HG02840 (cell line): ENCODE data around the gene MRPS26.
"Not testable (repeated sequence)": the region's sequence is repeated elsewhere in the genome, so short reads cannot be mapped to it uniquely, and the experiment has no call there.

ENCODE experiments used
- ATAC-seq: cut with Tn5 transposase; IDR thresholded peaks from one replicate; pipeline ENCODE4 v1.9.1; 2021; ENCODE audit warnings: mild to moderate bottlenecking, moderate library complexity, moderate number of reproducible peaks; ENCODE audit not compliant: unreplicated experiment, low FRiP score

Gene MRPS26

GRCh38 chr20:3072530-3073250 is 26.8 kb downstream of the MRPS26 start:
- no peak for ATAC-seq

GRCh38 chr20:3073251-3073643 is 27.4 kb downstream of the MRPS26 start:
- not testable (repeated sequence) for ATAC-seq

GRCh38 chr20:3074812-3075211 is 29.0 kb downstream of the MRPS26 start:
- ATAC-seq = no peak

- ATAC-seq = not testable (repeated sequence)
Measured at GRCh38 chr20:3075315-3075714, 29.5 kb downstream of the MRPS26 start.

- ATAC-seq = no peak
Measured at GRCh38 chr20:3077618-3078134, 31.8 kb downstream of the MRPS26 start.

- ATAC-seq = no peak
Measured at GRCh38 chr20:3080939-3081388, 35.1 kb downstream of the MRPS26 start.

GRCh38 chr20:3081641-3082040 is 35.8 kb downstream of the MRPS26 start:
- ATAC-seq = no peak

GRCh38 chr20:3082306-3082951 is 36.6 kb downstream of the MRPS26 start:
- no peak for ATAC-seq

GRCh38 chr20:3082955-3083952 is 37.4 kb downstream of the MRPS26 start:
- ATAC-seq = no peak

GRCh38 chr20:3084283-3084985 is 38.6 kb downstream of the MRPS26 start, which contains the start of gene AVP:
AVP (minus strand) TSS chr20:3084724; CDS start chr20:3084674, 50 bp downstream.
- no peak for ATAC-seq

- no peak for ATAC-seq
Measured at GRCh38 chr20:3084986-3085360, 39.1 kb downstream of the MRPS26 start.

- ATAC-seq = no peak
Measured at GRCh38 chr20:3085571-3086072, 39.8 kb downstream of the MRPS26 start.

GRCh38 chr20:3088031-3088430 is 42.2 kb downstream of the MRPS26 start:
- ATAC-seq = no peak

- ATAC-seq = no peak
Measured at GRCh38 chr20:3090565-3090964, 44.7 kb downstream of the MRPS26 start.

- no peak for ATAC-seq
Measured at GRCh38 chr20:3092611-3093379, 46.9 kb downstream of the MRPS26 start.

GRCh38 chr20:3093861-3094361 is 48.1 kb downstream of the MRPS26 start:
- ATAC-seq = no peak

- no peak for ATAC-seq
Measured at GRCh38 chr20:3094848-3095629, 49.2 kb downstream of the MRPS26 start.
